Sigmoid colon (tissue), 7 donors: ENCODE measurements around the gene FBXL4. TPM values are rescaled to one million over a fixed set of nuclear protein-coding genes. Genes with fewer than 3 reads are reported as not detected.

Source experiments
- DNase-seq: peaks from one replicate; pipeline ENCODE4 v3.0.0-alpha.2; 2019
- H3K27ac ChIP-seq, 4 donors: fragments of 200-600 bp; sonication (generic); one replicate each; pipeline ENCODE4 v1.5.1; 2016 to 2019; ENCODE audit warnings: mild to moderate bottlenecking in 1 of 4
- H3K27me3 ChIP-seq, 3 donors: fragments of 200-600 bp; sonication (generic); one replicate each; pipeline ENCODE4 v1.5.1; 2019; ENCODE audit warnings: mild to moderate bottlenecking in 1 of 3
- H3K36me3 ChIP-seq, 4 donors: fragments of 200-600 bp; sonication (generic); one replicate each; pipeline ENCODE4 v1.5.1; 2016 to 2019
- H3K4me1 ChIP-seq, 4 donors: fragments of 200-600 bp; sonication (generic); one replicate each; pipeline ENCODE4 v1.5.1; 2017 to 2019
- H3K4me3 ChIP-seq, 4 donors: fragments of 200-600 bp; sonication (generic); one replicate each; pipeline ENCODE4 v1.5.1; 2017 to 2019; ENCODE audit warnings: mild to moderate bottlenecking in 2 of 4, moderate library complexity in 1 of 4
- H3K9me3 ChIP-seq, 4 donors: fragments of 200-600 bp in 3 of 4; sonication (generic) in 3 of 4; one replicate each; pipeline versions ENCODE4 v1.5.1 to v1.6.1; 2013 to 2019
- EP300 ChIP-seq, 4 donors: sonication (generic); formaldehyde crosslinking; IDR thresholded peaks; one replicate each; pipeline ENCODE4 v1.6.1; 2017; ENCODE audit warnings: antibody characterized with exemption in 4 of 4
- POLR2A ChIP-seq, 2 donors: fragments of 450-650 bp; IDR thresholded peaks; one replicate each; pipeline ENCODE4 v1.6.1; 2016; ENCODE audit warnings: antibody characterized with exemption in 2 of 2, mild to moderate bottlenecking in 2 of 2, moderate library complexity in 2 of 2
- POLR2AphosphoS5 ChIP-seq, 4 donors: sonication (generic); formaldehyde crosslinking; IDR thresholded peaks; one replicate each; pipeline ENCODE4 v1.6.1; 2017; ENCODE audit warnings: antibody characterized with exemption in 4 of 4
- WGBS, 2 donors: extraction: QIAGEN DNeasy Blood & Tissue Kit; methylation state at CpG; one replicate each; pipeline ENCODE4 v1.1.7; 2013; 5-methylcytosine and 5-hydroxymethylcytosine counted together
- intact Hi-C: fragments of 100-400 bp; cut with DNase I; formaldehyde crosslinking; loops from one replicate; pipeline ENCODE4 v1.15.1; 2023
- polyA plus RNA-seq, 3 donors: library from polyadenylated mRNA; stranded (reverse); fragments of 200-250 nt; gene quantifications; one replicate each; pipeline ENCODE4 v1.2.3, GENCODE V29; 2013
- total RNA-seq, 4 donors: library from RNA; depleted of rRNA; stranded (reverse); fragments of >200 nt; gene quantifications; one replicate each; pipeline ENCODE4 v1.1.0, GENCODE V29; 2016
- TF ChIP-seq, protein P1 (sequence below), 4 experiments: fragments of 450-650 bp in 3 of 4; fragments of 200-600 bp in 1 of 4; IDR thresholded peaks; one replicate each; pipeline ENCODE4 v1.5.1; 2016 to 2019; ENCODE audit warnings: antibody characterized with exemption in 4 of 4, mild to moderate bottlenecking in 3 of 4, moderate library complexity in 2 of 4
- donor health status: healthy with polysubstance abuse.
- donor health status: Bipolar disorder and iron deficiency.
- donor health status: healthy.

FBXL4 gene
- total and polyA plus RNA-seq, 7 donors = 2.4 to 31.4 (median 19.1) TPM

DNA sequence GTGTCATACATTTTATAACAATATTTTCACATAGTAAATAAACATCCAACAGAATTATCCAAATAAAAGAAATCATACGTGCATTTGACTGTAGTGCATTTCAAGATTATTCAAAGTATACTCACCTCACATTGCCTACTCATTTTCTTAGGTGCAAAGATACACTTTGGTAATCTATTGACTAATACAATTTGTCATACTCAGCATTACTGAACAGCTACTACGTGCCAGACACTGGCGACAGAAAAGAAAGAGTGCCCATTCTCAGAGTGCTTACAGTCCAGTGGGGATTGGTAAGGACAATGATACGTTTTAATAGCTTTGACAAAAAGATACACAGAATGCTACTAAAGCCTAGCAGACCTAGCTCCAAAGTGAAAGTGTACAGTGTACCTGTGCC, 42.0 kb downstream of the FBXL4 start:
- intact Hi-C loops = no loop called here

DNA sequence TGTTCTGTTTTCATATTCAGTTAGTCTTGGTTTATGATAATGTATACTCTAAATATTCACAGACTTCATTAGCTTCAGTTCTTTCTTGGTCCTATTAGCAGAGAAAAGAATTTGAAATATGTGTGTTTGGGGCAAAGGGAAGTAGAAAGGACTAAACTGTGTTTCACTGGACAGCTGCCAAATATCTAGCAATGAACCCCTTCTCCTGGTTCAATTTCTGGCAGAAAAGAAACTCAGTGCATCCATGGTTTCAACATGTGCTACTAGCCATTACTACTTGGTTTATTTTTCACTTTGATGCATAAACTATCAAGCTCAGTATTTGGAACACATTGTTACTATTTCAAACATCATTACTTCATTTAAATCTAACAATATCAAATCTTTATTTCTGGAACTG, 43.6 kb downstream of the FBXL4 start:
- H3K4me3 ChIP-seq = no peak overlapping the region
- H3K9me3 ChIP-seq = no peaks in the 10 kb centered on the region
- intact Hi-C loops = no loop called here
- no peak overlapping the region for H3K27ac ChIP-seq
- no peaks in the 10 kb centered on the region for H3K4me1 ChIP-seq
- peaks cover 0 to 51% (median 4%) of the 10 kb centered on the region in 4 donors for H3K36me3 ChIP-seq
- TF ChIP-seq, protein P1, sequence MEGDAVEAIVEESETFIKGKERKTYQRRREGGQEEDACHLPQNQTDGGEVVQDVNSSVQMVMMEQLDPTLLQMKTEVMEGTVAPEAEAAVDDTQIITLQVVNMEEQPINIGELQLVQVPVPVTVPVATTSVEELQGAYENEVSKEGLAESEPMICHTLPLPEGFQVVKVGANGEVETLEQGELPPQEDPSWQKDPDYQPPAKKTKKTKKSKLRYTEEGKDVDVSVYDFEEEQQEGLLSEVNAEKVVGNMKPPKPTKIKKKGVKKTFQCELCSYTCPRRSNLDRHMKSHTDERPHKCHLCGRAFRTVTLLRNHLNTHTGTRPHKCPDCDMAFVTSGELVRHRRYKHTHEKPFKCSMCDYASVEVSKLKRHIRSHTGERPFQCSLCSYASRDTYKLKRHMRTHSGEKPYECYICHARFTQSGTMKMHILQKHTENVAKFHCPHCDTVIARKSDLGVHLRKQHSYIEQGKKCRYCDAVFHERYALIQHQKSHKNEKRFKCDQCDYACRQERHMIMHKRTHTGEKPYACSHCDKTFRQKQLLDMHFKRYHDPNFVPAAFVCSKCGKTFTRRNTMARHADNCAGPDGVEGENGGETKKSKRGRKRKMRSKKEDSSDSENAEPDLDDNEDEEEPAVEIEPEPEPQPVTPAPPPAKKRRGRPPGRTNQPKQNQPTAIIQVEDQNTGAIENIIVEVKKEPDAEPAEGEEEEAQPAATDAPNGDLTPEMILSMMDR (IDR thresholded peaks at IDR 0.05) = no peak
- no peak for TF ChIP-seq POLR2AphosphoS5 (IDR thresholded peaks at IDR 0.05)
- no peak for TF ChIP-seq POLR2A (IDR thresholded peaks at IDR 0.05)
- no peak for TF ChIP-seq EP300 (IDR thresholded peaks at IDR 0.05)
- no peaks in the 10 kb centered on the region for H3K27me3 ChIP-seq
- DNase-seq = no peak

More for the DNA sequence above, 42.0 kb downstream of the FBXL4 start:
- no peak for DNase-seq
- Histone ChIP-seq H3K36me3 (peaks cover 0 to 43% (median 1%) of the 10 kb centered on the region in 4 donors), H3K27ac (no peak overlapping the region), H3K4me3 (no peak overlapping the region), H3K27me3 (no peaks in the 10 kb centered on the region), H3K4me1 (no peaks in the 10 kb centered on the region), H3K9me3 (no peaks in the 10 kb centered on the region)
- 91 to 96% methylated on average over 4 of the region's 4 CpGs for WGBS, 2 donors
- TF ChIP-seq EP300 (IDR thresholded peaks at IDR 0.05) (no peak), POLR2AphosphoS5 (IDR thresholded peaks at IDR 0.05) (no peak), POLR2A (IDR thresholded peaks at IDR 0.05) (no peak)
- TF ChIP-seq, protein P1 (IDR thresholded peaks at IDR 0.05) = no peak

DNA sequence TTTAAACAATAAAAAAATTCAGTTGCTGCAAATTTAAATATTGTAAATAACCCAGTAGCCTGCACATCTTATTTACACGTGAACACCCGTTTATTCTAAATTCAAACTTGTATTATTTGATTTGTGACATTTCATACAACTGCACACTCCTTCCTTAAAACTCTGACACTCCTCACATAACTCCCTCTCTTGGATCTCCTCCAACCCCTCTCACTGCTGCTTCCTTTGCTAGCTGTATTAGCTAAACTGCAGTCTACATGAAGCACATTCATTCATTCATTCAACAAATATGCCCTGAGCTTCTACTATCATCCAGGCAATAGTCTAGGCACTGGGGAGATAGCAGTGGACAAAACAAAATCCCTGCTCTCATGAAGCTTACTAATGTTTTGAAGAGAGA, 47.0 kb downstream of the FBXL4 start:
- Histone ChIP-seq H3K4me3 (no peak overlapping the region), H3K9me3 (no peaks in the 10 kb centered on the region), H3K4me1 (no peaks in the 10 kb centered on the region), H3K36me3 (peaks cover 0 to 68% (median 15%) of the 10 kb centered on the region in 4 donors), H3K27ac (no peak overlapping the region), H3K27me3 (no peaks in the 10 kb centered on the region)
- WGBS, 2 donors = 80 to 85% methylated on average over 2 of the region's 2 CpGs
- DNase-seq = no peak
- intact Hi-C loops = no loop called here
- TF ChIP-seq POLR2A (IDR thresholded peaks at IDR 0.05) (no peak), EP300 (IDR thresholded peaks at IDR 0.05) (no peak), POLR2AphosphoS5 (IDR thresholded peaks at IDR 0.05) (no peak)
- TF ChIP-seq, protein P1 (IDR thresholded peaks at IDR 0.05) = no peak

DNA sequence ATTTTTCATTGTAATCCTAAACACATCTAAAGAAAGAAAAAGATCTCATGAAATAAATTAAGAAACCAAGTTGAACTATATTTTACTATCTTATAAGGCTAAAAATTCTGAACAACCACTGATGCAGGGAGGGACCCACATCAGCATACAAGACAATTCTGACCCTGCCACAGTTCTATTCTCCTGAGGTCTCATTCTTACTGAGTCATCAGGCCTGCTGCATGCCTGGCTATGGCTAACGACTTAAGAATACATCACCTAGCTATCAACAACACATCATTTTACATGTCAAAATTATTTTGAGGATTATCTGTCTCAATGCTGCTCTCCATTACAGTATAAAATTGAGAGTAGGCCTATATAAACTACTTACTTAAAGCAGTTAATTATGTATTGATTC, 52.9 kb downstream of the FBXL4 start:
- H3K4me1 ChIP-seq = no peaks in the 10 kb centered on the region
- TF ChIP-seq, protein P1 (IDR thresholded peaks at IDR 0.05) = no peak
- TF ChIP-seq POLR2A (IDR thresholded peaks at IDR 0.05) (no peak), EP300 (IDR thresholded peaks at IDR 0.05) (no peak), POLR2AphosphoS5 (IDR thresholded peaks at IDR 0.05) (no peak)
- no peak overlapping the region for H3K4me3 ChIP-seq
- intact Hi-C loops = no loop called here
- 86 to 94% methylated on average over 1 of the region's 1 CpG for WGBS, 2 donors
- H3K27ac ChIP-seq = no peak overlapping the region
- no peak for DNase-seq
- H3K36me3 ChIP-seq = peaks cover 0 to 27% (median 13%) of the 10 kb centered on the region in 4 donors
- H3K9me3 ChIP-seq = no peaks in the 10 kb centered on the region
- no peaks in the 10 kb centered on the region for H3K27me3 ChIP-seq

DNA sequence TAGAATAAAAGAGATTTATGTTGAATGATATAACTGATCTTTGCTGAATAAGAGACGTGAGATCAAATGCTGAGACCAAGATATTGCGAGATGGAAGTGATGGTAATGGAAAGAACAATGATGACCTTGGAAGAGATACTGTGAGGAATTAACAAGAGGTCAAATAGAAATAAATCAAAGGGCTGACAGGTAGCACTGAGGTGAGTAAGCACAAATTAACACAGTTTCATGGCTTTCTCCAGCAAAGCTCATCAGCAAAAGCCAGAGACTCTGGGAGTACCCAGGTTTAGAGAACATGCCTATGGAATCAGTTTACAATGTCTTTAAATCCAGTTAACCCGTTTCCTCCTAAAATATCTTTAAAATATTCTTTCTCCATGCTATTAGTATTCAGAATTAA, 60.1 kb downstream of the FBXL4 start:
- no peaks in the 10 kb centered on the region for H3K27me3 ChIP-seq
- 96 to 98% methylated on average over 3 of the region's 3 CpGs for WGBS, 2 donors
- H3K27ac ChIP-seq = no peak overlapping the region
- H3K4me3 ChIP-seq = no peak overlapping the region
- DNase-seq = no peak
- TF ChIP-seq, protein P1 (IDR thresholded peaks at IDR 0.05) = no peak
- TF ChIP-seq EP300 (IDR thresholded peaks at IDR 0.05) (no peak), POLR2A (IDR thresholded peaks at IDR 0.05) (no peak), POLR2AphosphoS5 (IDR thresholded peaks at IDR 0.05) (no peak)
- H3K9me3 ChIP-seq = no peaks in the 10 kb centered on the region
- H3K36me3 ChIP-seq = peaks cover 0 to 21% (median 9%) of the 10 kb centered on the region in 4 donors
- intact Hi-C loops = no loop called here
- no peaks in the 10 kb centered on the region for H3K4me1 ChIP-seq
